Esophagus muscularis mucosa (tissue), 4 donors: ENCODE measurements around the gene PPM1F.

Source experiments
- EP300 ChIP-seq: sonication (generic); formaldehyde crosslinking; IDR thresholded peaks from one replicate; pipeline ENCODE4 v1.6.1; 2017; ENCODE audit warnings: antibody characterized with exemption
- POLR2A ChIP-seq: fragments of 450-650 bp; IDR thresholded peaks from one replicate; pipeline ENCODE4 v1.6.1; 2017; ENCODE audit warnings: antibody characterized with exemption, moderate library complexity, mild to moderate bottlenecking, low read depth
- TF ChIP-seq, protein P1 (sequence below), 3 experiments: fragments of 200-600 bp in 2 of 3; fragments of 450-650 bp in 1 of 3; sonication (generic) in 2 of 3; IDR thresholded peaks; one replicate each; pipeline ENCODE4 v1.5.1; 2017 to 2019; ENCODE audit warnings: antibody characterized with exemption in 3 of 3, mild to moderate bottlenecking in 2 of 3, moderate library complexity in 1 of 3

DNA sequence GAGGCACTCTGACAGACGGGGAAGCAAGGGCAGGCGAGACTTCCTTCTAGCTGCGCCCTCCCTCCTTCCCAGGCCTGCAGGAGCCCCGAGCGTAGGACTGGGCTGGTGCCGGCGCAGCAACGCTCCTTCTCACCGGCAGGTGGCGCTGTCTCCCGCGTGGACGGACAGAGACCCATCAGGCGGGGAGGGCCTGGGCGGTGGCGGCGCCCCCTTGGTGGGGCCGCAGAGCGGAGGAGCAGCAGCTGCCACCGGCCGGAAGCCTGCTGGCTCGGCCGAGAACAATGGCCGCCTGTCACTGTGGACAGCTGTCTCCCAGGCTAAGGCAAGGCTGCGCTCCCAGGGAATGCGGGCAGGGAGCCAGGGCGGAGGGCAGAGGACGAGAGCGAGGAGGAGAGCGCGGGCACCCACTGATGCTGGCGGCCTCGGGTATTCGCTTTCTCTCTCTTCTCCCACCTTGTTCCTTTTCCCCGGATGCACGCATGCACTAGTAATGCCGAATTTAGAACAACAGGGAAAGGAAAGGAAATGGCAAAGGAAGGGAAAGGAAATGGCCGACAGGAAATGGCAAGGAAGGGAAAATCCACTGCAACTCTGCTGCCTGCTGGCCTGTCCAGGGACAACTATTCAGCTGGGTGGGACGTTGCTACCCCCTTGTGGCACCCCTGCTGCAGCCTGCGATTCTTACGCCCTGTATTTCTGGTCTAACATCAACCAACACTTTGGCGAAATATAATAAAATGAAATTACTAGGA, 14.4 kb downstream of the PPM1F start:
- TF ChIP-seq, protein P1, sequence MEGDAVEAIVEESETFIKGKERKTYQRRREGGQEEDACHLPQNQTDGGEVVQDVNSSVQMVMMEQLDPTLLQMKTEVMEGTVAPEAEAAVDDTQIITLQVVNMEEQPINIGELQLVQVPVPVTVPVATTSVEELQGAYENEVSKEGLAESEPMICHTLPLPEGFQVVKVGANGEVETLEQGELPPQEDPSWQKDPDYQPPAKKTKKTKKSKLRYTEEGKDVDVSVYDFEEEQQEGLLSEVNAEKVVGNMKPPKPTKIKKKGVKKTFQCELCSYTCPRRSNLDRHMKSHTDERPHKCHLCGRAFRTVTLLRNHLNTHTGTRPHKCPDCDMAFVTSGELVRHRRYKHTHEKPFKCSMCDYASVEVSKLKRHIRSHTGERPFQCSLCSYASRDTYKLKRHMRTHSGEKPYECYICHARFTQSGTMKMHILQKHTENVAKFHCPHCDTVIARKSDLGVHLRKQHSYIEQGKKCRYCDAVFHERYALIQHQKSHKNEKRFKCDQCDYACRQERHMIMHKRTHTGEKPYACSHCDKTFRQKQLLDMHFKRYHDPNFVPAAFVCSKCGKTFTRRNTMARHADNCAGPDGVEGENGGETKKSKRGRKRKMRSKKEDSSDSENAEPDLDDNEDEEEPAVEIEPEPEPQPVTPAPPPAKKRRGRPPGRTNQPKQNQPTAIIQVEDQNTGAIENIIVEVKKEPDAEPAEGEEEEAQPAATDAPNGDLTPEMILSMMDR (IDR thresholded peaks at IDR 0.05) = peak; percentile 88 to 99 (median 99)
- no peak for TF ChIP-seq POLR2A
- no peak for TF ChIP-seq EP300
